Measurements from ENCODE around the gene CPEB1.

DNA sequence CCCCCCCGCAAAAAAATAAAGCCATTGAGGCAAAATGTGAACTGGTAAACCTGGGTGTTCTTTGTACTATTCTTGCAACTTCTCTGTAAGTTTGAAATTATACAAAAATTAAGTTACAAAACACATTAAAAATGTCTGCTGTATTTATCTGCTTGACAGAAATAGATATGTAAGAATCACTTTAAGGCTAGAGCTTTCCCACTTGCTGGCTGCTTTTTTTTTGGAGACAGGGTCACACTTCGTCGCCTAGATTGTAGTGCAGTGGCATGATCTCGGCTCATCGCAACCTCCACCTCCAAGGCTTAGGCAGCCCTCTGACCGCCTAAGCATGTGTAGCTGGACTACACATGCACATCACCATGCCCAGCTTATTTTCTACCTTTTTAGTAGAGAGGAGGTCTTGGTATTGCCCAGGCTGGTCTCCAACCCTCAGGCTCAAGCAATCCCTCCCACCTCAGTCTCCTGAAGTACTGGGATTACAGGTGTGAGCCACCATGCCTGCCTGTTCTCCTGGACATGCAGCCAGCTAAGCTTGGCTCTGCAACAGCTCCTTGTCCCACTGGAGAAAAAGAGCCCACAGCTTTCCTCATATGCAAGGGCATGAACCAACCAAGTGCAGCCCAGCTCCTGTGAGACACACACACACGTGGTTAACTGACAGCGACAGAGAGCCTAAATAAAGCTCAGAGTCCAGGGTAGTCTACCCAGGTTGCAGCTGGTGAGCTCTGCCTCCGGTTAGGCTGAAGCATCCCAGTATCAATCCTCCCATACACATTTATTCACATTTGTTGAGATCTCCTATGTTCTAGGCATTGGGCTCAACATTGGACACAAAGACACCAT is 111.4 kb downstream of the CPEB1 start:
- TF ChIP-seq SIN3A (IDR thresholded peaks at IDR 0.05; ENCODE audit: borderline replicate concordance, low read depth, low read length) (0 out of 2 replicates have a peak, but pooled peaks have one; percentile 35), HOXA5 (CRISPR knock-in tag; IDR thresholded peaks at IDR 0.05) (no peak), ZNF609 (CRISPR knock-in tag; IDR thresholded peaks at IDR 0.05; ENCODE audit: borderline replicate concordance) (no peak), CTCF (CRISPR knock-in tag; IDR thresholded peaks at IDR 0.05) (no peak), ZNF790 (CRISPR knock-in tag; IDR thresholded peaks at IDR 0.05; ENCODE audit: borderline replicate concordance) (no peak), FOXK2 (IDR thresholded peaks at IDR 0.05) (no peak), SETDB1 (CRISPR knock-in tag; IDR thresholded peaks at IDR 0.05; ENCODE audit: borderline replicate concordance) (no peak), TCF7L2 (IDR thresholded peaks at IDR 0.05; ENCODE audit: low read depth, low read length) (no peak), POLR2AphosphoS5 (IDR thresholded peaks at IDR 0.05; ENCODE audit: low read depth, low read length) (peak; percentile 72), ETS1 (CRISPR knock-in tag; IDR thresholded peaks at IDR 0.05) (no peak), JUND (CRISPR knock-in tag; IDR thresholded peaks at IDR 0.05) (no peak), ZNF552 (CRISPR knock-in tag; IDR thresholded peaks at IDR 0.05; ENCODE audit: borderline replicate concordance) (no peak), NCOR1 (IDR thresholded peaks at IDR 0.05; ENCODE audit: borderline replicate concordance, low read length) (no peak)

Measured in HepG2 (cell line).